DOHH2 (cell line): ENCODE measurements around the gene PCDHB5.
"Not testable (repeated sequence)": the region's sequence is repeated elsewhere in the genome, so short reads cannot be mapped to it uniquely, and the experiment has no call there.

Source experiments
- CTCF ChIP-seq: fragments of 200-600 bp; sonication (generic); IDR thresholded peaks from one replicate; pipeline ENCODE4 v1.5.1; 2014; ENCODE audit warnings: antibody characterized with exemption, mild to moderate bottlenecking, low read depth, low read length; ENCODE audit not compliant: poor library complexity, severe bottlenecking
- EZH2phosphoT487 ChIP-seq: fragments of 200-600 bp; sonication (generic); IDR thresholded peaks from 2 replicates; pipeline ENCODE4 v1.6.1; 2017; ENCODE audit warnings: borderline replicate concordance, mild to moderate bottlenecking, antibody characterized with exemption, low read length, moderate library complexity, mixed read lengths

- not testable (repeated sequence) for TF ChIP-seq CTCF, EZH2phosphoT487
Observed at GRCh38 chr5:141157901-141158300, 22.9 kb downstream of the PCDHB5 start.
